H9 (cell line): ENCODE results near the gene IMMP2L. TPM values are rescaled to one million over a fixed set of nuclear protein-coding genes. Genes with fewer than 3 reads are reported as not detected.

ENCODE experiments used
- DNase-seq: peaks from one replicate; pipeline ENCODE4 v3.0.0-alpha.2; 2017
- H2AFZ ChIP-seq: one replicate; pipeline ENCODE4 v1.6.1; 2013; ENCODE audit warnings: mild to moderate bottlenecking, low read length, control low read depth, moderate library complexity
- H2AK5ac ChIP-seq: 2 replicates; pipeline ENCODE4 v1.6.1; 2013; ENCODE audit warnings: low read length, control low read depth, mixed read lengths; ENCODE audit not compliant: insufficient read length
- H2BK120ac ChIP-seq: one replicate; pipeline ENCODE4 v1.6.1; 2013; ENCODE audit warnings: low read depth, mild to moderate bottlenecking, low read length, control low read depth, inconsistent platforms; ENCODE audit not compliant: poor library complexity, severe bottlenecking
- H2BK12ac ChIP-seq: 2 replicates; pipeline ENCODE4 v1.6.1; 2013; ENCODE audit warnings: low read length, control low read depth, mixed read lengths, low read depth; ENCODE audit not compliant: insufficient read length
- H2BK15ac ChIP-seq: 2 replicates; pipeline ENCODE4 v1.6.1; 2013; ENCODE audit warnings: low read depth, low read length, control low read depth
- H2BK20ac ChIP-seq: one replicate; pipeline ENCODE4 v1.6.1; 2013; ENCODE audit warnings: low read depth, mild to moderate bottlenecking, low read length, control low read depth, inconsistent platforms; ENCODE audit not compliant: poor library complexity, severe bottlenecking
- H2BK5ac ChIP-seq: 2 replicates; pipeline ENCODE4 v1.6.1; 2013; ENCODE audit warnings: low read length, control low read depth, mixed read lengths; ENCODE audit not compliant: insufficient read length
- H3K14ac ChIP-seq: 2 replicates; pipeline ENCODE4 v1.6.1; 2013; ENCODE audit warnings: low read length, control low read depth; ENCODE audit not compliant: insufficient read depth
- H3K18ac ChIP-seq: 2 replicates; pipeline ENCODE4 v1.6.1; 2013; ENCODE audit warnings: low read depth, mild to moderate bottlenecking, mixed read lengths, low read length, control low read depth; ENCODE audit not compliant: insufficient read length
- H3K23ac ChIP-seq: 2 replicates; pipeline ENCODE4 v1.6.1; 2013; ENCODE audit warnings: low read length, control low read depth, mixed read lengths, low read depth; ENCODE audit not compliant: insufficient read length
- H3K23me2 ChIP-seq: 2 replicates; pipeline ENCODE4 v1.6.1; 2013; ENCODE audit warnings: low read depth, mild to moderate bottlenecking, mixed read lengths, low read length, control low read depth; ENCODE audit not compliant: insufficient read length, poor library complexity, severe bottlenecking
- H3K27ac ChIP-seq: 2 replicates; pipeline ENCODE4 v1.5.1; 2013; ENCODE audit warnings: low read length, control low read depth, mixed read lengths, low read depth; ENCODE audit not compliant: insufficient read length
- H3K27me3 ChIP-seq: 2 replicates; pipeline ENCODE4 v1.6.1; 2013; ENCODE audit warnings: low read length, control low read depth, inconsistent platforms; ENCODE audit not compliant: insufficient read depth
- H3K4ac ChIP-seq: 2 replicates; pipeline ENCODE4 v1.6.1; 2013; ENCODE audit warnings: low read depth, mild to moderate bottlenecking, control low read depth, inconsistent platforms, low read length, moderate library complexity
- H3K4me1 ChIP-seq: 2 replicates; pipeline ENCODE4 v1.6.1; 2013; ENCODE audit warnings: low read length, control low read depth, inconsistent platforms; ENCODE audit not compliant: insufficient read depth
- H3K4me2 ChIP-seq: 2 replicates; pipeline ENCODE4 v1.6.1; 2013; ENCODE audit warnings: low read length, control low read depth, mixed read lengths; ENCODE audit not compliant: insufficient read length, insufficient read depth
- H3K56ac ChIP-seq: 2 replicates; pipeline ENCODE4 v1.6.1; 2013; ENCODE audit warnings: low read depth, mild to moderate bottlenecking, mixed read lengths, low read length, control low read depth; ENCODE audit not compliant: insufficient read length
- H3K79me1 ChIP-seq: 2 replicates; pipeline ENCODE4 v1.6.1; 2013; ENCODE audit warnings: low read depth, mild to moderate bottlenecking, moderate library complexity, low read length, control low read depth, inconsistent platforms; ENCODE audit not compliant: insufficient read depth, poor library complexity, severe bottlenecking
- H3K79me2 ChIP-seq: 2 replicates; pipeline ENCODE4 v1.6.1; 2013; ENCODE audit warnings: low read length, control low read depth, inconsistent platforms; ENCODE audit not compliant: insufficient read depth
- H3K9ac ChIP-seq: 2 replicates; pipeline ENCODE4 v1.6.1; 2013; ENCODE audit warnings: low read length, control low read depth, mixed read lengths; ENCODE audit not compliant: insufficient read length; ENCODE audit errors: extremely low read depth
- H3K9me3 ChIP-seq: one replicate; pipeline ENCODE4 v1.6.1; 2013; ENCODE audit warnings: low read depth, low read length, inconsistent platforms; ENCODE audit not compliant: control insufficient read depth
- H3T11ph ChIP-seq: one replicate; pipeline ENCODE4 v1.6.1; 2013; ENCODE audit warnings: mild to moderate bottlenecking, low read length, control low read depth, inconsistent platforms
- H4K20me1 ChIP-seq: one replicate; pipeline ENCODE4 v1.6.1; 2013; ENCODE audit not compliant: control insufficient read depth, insufficient read length, insufficient read depth
- H4K5ac ChIP-seq: 2 replicates; pipeline ENCODE4 v1.6.1; 2013; ENCODE audit warnings: low read depth, mild to moderate bottlenecking, mixed read lengths, low read length, control low read depth; ENCODE audit not compliant: insufficient read length
- H4K8ac ChIP-seq: replicated peaks from 2 replicates; pipeline ENCODE4 v1.6.1; 2013; ENCODE audit warnings: low read length, control low read depth, mixed read lengths, low read depth; ENCODE audit not compliant: insufficient read length
- H4K91ac ChIP-seq: 2 replicates; pipeline ENCODE4 v1.6.1; 2013; ENCODE audit warnings: low read depth, mild to moderate bottlenecking, moderate library complexity, mixed read lengths, low read length, control low read depth; ENCODE audit not compliant: insufficient read length
- H3K27ac Mint-ChIP-seq, 3 experiments: 2 replicates in 2 of 3; 3 replicates in 1 of 3; pipeline ENCODE4 v1.8.0; 2020 to 2021; ENCODE audit warnings: mixed read lengths in 3 of 3, mild to moderate bottlenecking in 1 of 3, moderate library complexity in 1 of 3
- H3K27me3 Mint-ChIP-seq: 2 replicates; pipeline ENCODE4 v1.8.0; 2021; ENCODE audit warnings: low read depth, mild to moderate bottlenecking, moderate library complexity, mixed read lengths
- H3K36me3 Mint-ChIP-seq, 3 experiments: 2 replicates in 2 of 3; 3 replicates in 1 of 3; pipeline ENCODE4 v1.8.0; 2020 to 2021; ENCODE audit warnings: low read depth in 3 of 3, mixed read lengths in 3 of 3; ENCODE audit not compliant: insufficient read depth in 1 of 3
- H3K4me1 Mint-ChIP-seq, 2 experiments: 2 replicates each; pipeline ENCODE4 v1.8.0; 2020; ENCODE audit warnings: mixed read lengths in 2 of 2
- H3K4me3 Mint-ChIP-seq, 2 experiments: 2 replicates in 1 of 2; 3 replicates in 1 of 2; pipeline ENCODE4 v1.8.0; 2020 to 2021; ENCODE audit warnings: mild to moderate bottlenecking in 2 of 2, mixed read lengths in 2 of 2, moderate library complexity in 1 of 2
- H3K9me3 Mint-ChIP-seq, 2 experiments: 2 replicates in 1 of 2; 3 replicates in 1 of 2; pipeline ENCODE4 v1.8.0; 2020; ENCODE audit warnings: mild to moderate bottlenecking in 2 of 2, mixed read lengths in 2 of 2, moderate library complexity in 1 of 2
- CTCF ChIP-seq: fragments of 200-600 bp; sonication (generic); conservative IDR thresholded peaks from 3 replicates; pipeline ENCODE4 v1.8.0; 2021; ENCODE audit warnings: antibody characterized with exemption, mild to moderate bottlenecking
- WGBS: extraction: QIAGEN DNeasy Blood & Tissue Kit; methylation state at CpG from one replicate; pipeline ENCODE4 v1.1.7; 2013; ENCODE audit warnings: missing lambda C conversion rate, low lambda C conversion rate, mixed read lengths; ENCODE audit not compliant: insufficient read length; ENCODE audit errors: extremely low coverage; 5-methylcytosine and 5-hydroxymethylcytosine counted together
- total RNA-seq: library from RNA; stranded (reverse); gene quantifications from 2 replicates; pipeline ENCODE4 v1.2.1, GENCODE V29; 2021

IMMP2L gene
- total RNA-seq, 1 experiment from 2014 or later: 14.7 TPM

- Histone ChIP-seq H3K18ac (no peak overlapping the region), H2BK120ac (no peak overlapping the region), H3K23me2 (no peaks in the 10 kb centered on the region), H3K27me3 (no peaks in the 10 kb centered on the region), H2AFZ (no peak overlapping the region), H4K91ac (no peak overlapping the region), H3K79me1 (no peaks in the 10 kb centered on the region), H3K79me2 (no peaks in the 10 kb centered on the region), H3K4me1 (no peaks in the 10 kb centered on the region), H2BK20ac (no peak overlapping the region), H3K14ac (no peak overlapping the region), H2BK5ac (no peak overlapping the region), H3T11ph (no peak overlapping the region), H3K9me3 (no peaks in the 10 kb centered on the region), H3K4me2 (no peak overlapping the region), H2BK15ac (no peak overlapping the region), H4K20me1 (no peaks in the 10 kb centered on the region), H4K8ac (no peak overlapping the region), H3K27ac (no peak overlapping the region), H4K5ac (no peak overlapping the region), H3K9ac (no peak overlapping the region), H3K56ac (no peak overlapping the region), H2BK12ac (no peak overlapping the region), H2AK5ac (no peak overlapping the region), H3K23ac (no peak overlapping the region), H3K4ac (no peak overlapping the region)
- no peak overlapping the region for H3K4me3 Mint-ChIP-seq
- H3K36me3 Mint-ChIP-seq: no peaks in the 10 kb centered on the region
- H3K27ac Mint-ChIP-seq: no peak overlapping the region
- H3K4me1 Mint-ChIP-seq: peaks cover 5 to 9% of the 10 kb centered on the region in 2 experiments
- no peak for DNase-seq
- no peak for TF ChIP-seq CTCF
- no CpG with 5 or more reads among the region's 6 CpGs for WGBS
- H3K27me3 Mint-ChIP-seq: no peaks in the 10 kb centered on the region
- H3K9me3 Mint-ChIP-seq: no peaks in the 10 kb centered on the region
Measured at GRCh38 chr7:110973196-110973990, 588.9 kb downstream of the IMMP2L start.
